HG03342 (cell line): Measurements from ENCODE around the gene GPX6.
"Not testable (repeated sequence)": the region's sequence is repeated elsewhere in the genome, so short reads cannot be mapped to it uniquely, and the experiment has no call there.

Experiments
- ATAC-seq: cut with Tn5 transposase; IDR thresholded peaks from one replicate; pipeline ENCODE4 v1.9.1; 2021; ENCODE audit warnings: mild to moderate bottlenecking, moderate library complexity; ENCODE audit not compliant: unreplicated experiment

The GPX6 gene

GRCh38 chr6:28486533-28486932 lies 29.1 kb downstream of the GPX6 start:
- no peak for ATAC-seq

- ATAC-seq: no peak
These were observed 30.1 kb downstream of the GPX6 start for GRCh38 chr6:28485482-28485881.

GRCh38 chr6:28480253-28480932 lies 35.2 kb downstream of the GPX6 start:
- no peak for ATAC-seq

- ATAC-seq: no peak
These were observed 37.1 kb downstream of the GPX6 start for GRCh38 chr6:28478518-28478917.

- ATAC-seq: no peak
These were observed 41.0 kb downstream of the GPX6 start for GRCh38 chr6:28474441-28475219.

GRCh38 chr6:28469153-28469745 lies 46.3 kb downstream of the GPX6 start:
- not testable (repeated sequence) for ATAC-seq

- no peak for ATAC-seq
These were observed 47.5 kb downstream of the GPX6 start for GRCh38 chr6:28468056-28468455.

GRCh38 chr6:28462401-28462800 lies 53.2 kb downstream of the GPX6 start:
- ATAC-seq: no peak

- ATAC-seq: no peak
These were observed 57.0 kb downstream of the GPX6 start for GRCh38 chr6:28458568-28458967.
